ENCODE measurements around the gene PPP1R9A. TPM values are rescaled to one million over a fixed set of nuclear protein-coding genes. Genes with fewer than 3 reads are reported as not detected.

The PPP1R9A gene
- total RNA-seq, 4 donors from 2014 or later, result 15.7 to 37.6 (median 27.6) TPM

DNA sequence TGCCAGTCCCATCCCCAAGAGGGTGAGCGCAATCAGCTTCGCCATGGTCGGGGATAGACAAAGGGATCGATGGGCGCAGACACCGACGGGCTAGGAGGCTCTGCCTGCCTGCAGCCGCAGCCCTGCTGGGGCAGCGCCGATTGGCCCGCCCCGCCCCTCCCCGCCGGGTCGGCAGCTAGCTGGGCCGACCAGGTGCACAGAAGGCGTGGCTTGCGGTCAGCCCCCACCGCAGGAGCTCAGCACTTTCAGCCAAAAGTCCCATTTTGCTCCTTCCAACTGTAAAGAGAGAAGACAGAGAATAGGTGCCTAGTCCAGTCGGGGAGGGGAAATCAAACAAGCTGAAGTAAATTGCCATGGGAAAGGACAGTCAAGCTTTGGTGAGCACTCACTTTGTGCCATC, 417.0 kb downstream of the PPP1R9A start, which contains the start of gene PON1:
TSS of gene PON1 (minus strand) at position 102 of the 400 bp plus-strand sequence. CDS start at position 45, 57 bp downstream.
- WGBS, 2 donors, result 20 to 25% methylated on average over 17 to 20 of the region's 20 CpGs
- H3K36me3 ChIP-seq, result no peaks in the 10 kb centered on the region
- H3K9me3 ChIP-seq, result no peaks in the 10 kb centered on the region
- H3K27ac ChIP-seq, result no peak within 1 kb of the TSS
- H3K27me3 ChIP-seq, result peaks cover 0 to 9% of the 10 kb centered on the region in 2 donors
- H3K4me1 ChIP-seq, result no peaks in the 10 kb centered on the region
- no peak within 1 kb of the TSS for H3K4me3 ChIP-seq
- TF ChIP-seq EP300 (IDR thresholded peaks at IDR 0.05), result no peak
- TF ChIP-seq POLR2A (IDR thresholded peaks at IDR 0.05), result no peak
- TF ChIP-seq, protein P1, sequence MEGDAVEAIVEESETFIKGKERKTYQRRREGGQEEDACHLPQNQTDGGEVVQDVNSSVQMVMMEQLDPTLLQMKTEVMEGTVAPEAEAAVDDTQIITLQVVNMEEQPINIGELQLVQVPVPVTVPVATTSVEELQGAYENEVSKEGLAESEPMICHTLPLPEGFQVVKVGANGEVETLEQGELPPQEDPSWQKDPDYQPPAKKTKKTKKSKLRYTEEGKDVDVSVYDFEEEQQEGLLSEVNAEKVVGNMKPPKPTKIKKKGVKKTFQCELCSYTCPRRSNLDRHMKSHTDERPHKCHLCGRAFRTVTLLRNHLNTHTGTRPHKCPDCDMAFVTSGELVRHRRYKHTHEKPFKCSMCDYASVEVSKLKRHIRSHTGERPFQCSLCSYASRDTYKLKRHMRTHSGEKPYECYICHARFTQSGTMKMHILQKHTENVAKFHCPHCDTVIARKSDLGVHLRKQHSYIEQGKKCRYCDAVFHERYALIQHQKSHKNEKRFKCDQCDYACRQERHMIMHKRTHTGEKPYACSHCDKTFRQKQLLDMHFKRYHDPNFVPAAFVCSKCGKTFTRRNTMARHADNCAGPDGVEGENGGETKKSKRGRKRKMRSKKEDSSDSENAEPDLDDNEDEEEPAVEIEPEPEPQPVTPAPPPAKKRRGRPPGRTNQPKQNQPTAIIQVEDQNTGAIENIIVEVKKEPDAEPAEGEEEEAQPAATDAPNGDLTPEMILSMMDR (IDR thresholded peaks at IDR 0.05), result no peak
- DNase-seq (ENCODE audit: low spot score in 2 of 2), result no peak

DNA sequence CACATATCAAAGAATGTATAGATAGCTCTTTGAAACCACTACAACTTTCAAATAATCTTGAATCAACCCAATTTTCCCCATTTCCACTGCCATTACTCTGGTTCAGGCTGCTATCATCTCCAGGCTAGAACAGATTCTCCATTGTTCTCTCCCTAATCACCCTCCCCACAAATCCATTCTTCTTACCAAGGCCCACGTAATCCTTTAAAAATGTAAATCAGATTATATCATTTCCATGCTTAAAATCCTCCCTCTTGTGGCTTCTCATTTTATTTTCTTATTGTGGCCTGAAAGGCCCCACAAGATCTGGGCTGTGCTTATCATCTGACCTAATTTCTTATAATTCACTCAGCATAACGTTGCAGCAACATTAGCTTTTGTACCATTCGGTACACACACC, 420.0 kb downstream of the PPP1R9A start:
- Histone ChIP-seq H3K36me3 (no peaks in the 10 kb centered on the region), H3K27ac (no peak overlapping the region)
- 36 to 41% methylated on average over 3 of the region's 3 CpGs for WGBS, 2 donors

GRCh38 chr7:95330204-95330960, 423.0 kb downstream of the PPP1R9A start:
- Histone ChIP-seq H3K4me1 (peaks cover 0 to 5% (median 0%) of the 10 kb centered on the region in 4 donors), H3K4me3 (peak overlapping the region in 2 of 4 donors; percentile 26 to 31), H3K9me3 (no peaks in the 10 kb centered on the region), H3K27ac (no peak overlapping the region), H3K27me3 (peaks cover 0 to 2% of the 10 kb centered on the region in 2 donors), H3K36me3 (no peaks in the 10 kb centered on the region)
- TF ChIP-seq EP300 (IDR thresholded peaks at IDR 0.05) (no peak), POLR2A (IDR thresholded peaks at IDR 0.05) (no peak)
- TF ChIP-seq, protein P1 (IDR thresholded peaks at IDR 0.05), result no peak
- 38 to 42% methylated on average over 4 of the region's 4 CpGs for WGBS, 2 donors
- DNase-seq (ENCODE audit: low spot score in 2 of 2), result no peak

More for the DNA sequence above, 420.0 kb downstream of the PPP1R9A start:
- Histone ChIP-seq H3K4me1 (peaks cover 0 to 5% (median 0%) of the 10 kb centered on the region in 4 donors), H3K9me3 (no peaks in the 10 kb centered on the region), H3K4me3 (no peak overlapping the region), H3K27me3 (peaks cover 0 to 9% of the 10 kb centered on the region in 2 donors)
- no peak for DNase-seq (ENCODE audit: low spot score in 2 of 2)
- TF ChIP-seq, protein P1 (IDR thresholded peaks at IDR 0.05), result no peak
- no peak for TF ChIP-seq EP300 (IDR thresholded peaks at IDR 0.05)
- no peak for TF ChIP-seq POLR2A (IDR thresholded peaks at IDR 0.05)

DNA sequence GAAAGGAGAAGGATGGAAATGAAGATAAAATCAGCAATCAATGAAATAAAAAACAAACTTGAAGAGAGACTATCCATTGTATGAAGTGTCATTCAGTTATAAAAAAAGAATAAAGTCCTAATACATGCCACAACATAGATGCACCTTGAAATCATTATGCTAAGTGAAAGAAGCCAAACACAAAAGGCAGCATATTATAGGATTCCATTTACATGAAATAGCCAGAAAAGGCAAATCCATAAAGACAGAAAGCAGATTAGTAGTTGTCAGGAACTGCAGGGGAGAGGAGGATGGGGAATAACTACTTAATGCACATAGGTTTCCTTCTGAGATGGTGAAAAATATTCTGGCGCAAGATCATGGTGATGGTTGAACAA, 423.6 kb downstream of the PPP1R9A start:
- no peak for DNase-seq (ENCODE audit: low spot score in 2 of 2)
- 96 to 98% methylated on average over 1 of the region's 1 CpG for WGBS, 2 donors
- peaks cover 0 to 5% (median 0%) of the 10 kb centered on the region in 4 donors for H3K4me1 ChIP-seq
- TF ChIP-seq, protein P1 (IDR thresholded peaks at IDR 0.05), result no peak
- TF ChIP-seq EP300 (IDR thresholded peaks at IDR 0.05), result no peak
- TF ChIP-seq POLR2A (IDR thresholded peaks at IDR 0.05), result no peak
- no peaks in the 10 kb centered on the region for H3K27me3 ChIP-seq
- H3K27ac ChIP-seq, result no peak overlapping the region
- H3K4me3 ChIP-seq, result peak overlapping the region in 2 of 4 donors; percentile 26 to 31
- H3K9me3 ChIP-seq, result no peaks in the 10 kb centered on the region
- no peaks in the 10 kb centered on the region for H3K36me3 ChIP-seq

DNA sequence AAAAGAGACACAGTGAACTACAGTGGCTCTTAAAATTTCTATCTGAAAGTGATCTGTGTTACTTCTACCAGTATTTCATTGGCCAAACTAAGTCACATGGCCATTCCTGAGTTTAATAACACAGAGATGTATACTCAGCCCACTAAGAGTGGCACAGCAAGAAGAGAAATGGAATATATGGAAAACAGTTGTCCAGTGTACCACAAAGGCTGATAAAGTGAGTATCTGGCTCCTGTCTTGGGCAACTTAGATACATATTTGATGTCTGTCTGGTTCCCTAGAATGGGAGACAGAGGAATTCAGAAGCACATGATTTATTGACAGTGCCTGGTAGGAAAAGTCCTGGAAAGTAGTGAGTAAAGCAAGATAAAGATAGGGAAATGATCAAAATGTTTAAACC, 427.1 kb downstream of the PPP1R9A start:
- Histone ChIP-seq H3K27me3 (no peaks in the 10 kb centered on the region), H3K27ac (no peak overlapping the region)
- TF ChIP-seq, protein P1 (IDR thresholded peaks at IDR 0.05), result no peak
- TF ChIP-seq POLR2A (IDR thresholded peaks at IDR 0.05) (no peak), EP300 (IDR thresholded peaks at IDR 0.05) (no peak)

More for the DNA sequence above, 427.1 kb downstream of the PPP1R9A start:
- Histone ChIP-seq H3K4me3 (no peak overlapping the region), H3K36me3 (no peaks in the 10 kb centered on the region), H3K4me1 (peaks cover 0 to 5% (median 0%) of the 10 kb centered on the region in 4 donors), H3K9me3 (no peaks in the 10 kb centered on the region)
- no peak for DNase-seq (ENCODE audit: low spot score in 2 of 2)

All from tibial nerve (tissue), 4 donors.